GOT3 (cell line): ENCODE results near the gene KCNA3.

ENCODE experiments used
- DNase-seq: peaks from one replicate; lab custom pipeline; 2025; ENCODE audit warnings: mixed read lengths; lab: John Stamatoyannopoulos, UW

Gene KCNA3

DNA sequence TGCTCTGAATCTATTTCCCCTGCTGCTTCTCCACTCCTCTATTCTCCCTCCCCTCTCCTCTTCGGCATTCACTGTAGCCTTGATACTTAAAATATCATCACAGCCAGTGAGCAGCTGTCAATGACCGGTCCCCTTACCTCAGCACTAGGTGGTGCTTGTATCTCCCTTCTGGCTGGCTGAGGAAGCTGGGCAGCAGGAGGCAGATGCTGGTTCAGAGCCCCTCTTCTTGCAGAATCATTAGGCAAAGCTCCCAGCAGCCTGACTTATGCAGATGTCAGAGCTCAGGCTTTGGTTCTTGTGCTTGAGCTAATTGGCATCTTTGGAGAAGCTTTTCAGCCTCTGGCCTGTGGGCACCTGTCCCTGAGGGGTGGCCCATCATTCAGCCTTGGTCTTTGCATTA is 36.7 kb downstream of the KCNA3 start:
- no peak for DNase-seq

DNA sequence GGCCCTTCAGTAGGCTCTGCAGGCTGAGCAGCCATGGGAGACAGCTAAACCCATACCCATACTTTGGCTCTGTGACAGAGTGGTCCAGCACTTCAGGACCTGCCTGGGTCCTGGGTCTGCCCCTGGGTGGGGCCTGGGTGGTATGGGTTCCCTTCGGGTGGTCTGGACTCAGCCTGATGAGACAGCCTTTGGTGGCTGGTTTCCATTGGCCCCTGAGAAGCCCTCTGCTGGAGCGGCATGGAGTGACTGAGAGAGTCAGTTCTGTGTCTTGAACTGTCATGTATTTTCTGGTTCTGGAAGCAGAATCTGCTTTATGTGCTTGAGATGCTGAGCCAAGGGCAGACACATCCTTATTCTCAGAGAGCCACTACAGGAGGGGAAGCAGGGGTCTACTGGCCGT is 37.3 kb downstream of the KCNA3 start:
- no peak for DNase-seq

DNA sequence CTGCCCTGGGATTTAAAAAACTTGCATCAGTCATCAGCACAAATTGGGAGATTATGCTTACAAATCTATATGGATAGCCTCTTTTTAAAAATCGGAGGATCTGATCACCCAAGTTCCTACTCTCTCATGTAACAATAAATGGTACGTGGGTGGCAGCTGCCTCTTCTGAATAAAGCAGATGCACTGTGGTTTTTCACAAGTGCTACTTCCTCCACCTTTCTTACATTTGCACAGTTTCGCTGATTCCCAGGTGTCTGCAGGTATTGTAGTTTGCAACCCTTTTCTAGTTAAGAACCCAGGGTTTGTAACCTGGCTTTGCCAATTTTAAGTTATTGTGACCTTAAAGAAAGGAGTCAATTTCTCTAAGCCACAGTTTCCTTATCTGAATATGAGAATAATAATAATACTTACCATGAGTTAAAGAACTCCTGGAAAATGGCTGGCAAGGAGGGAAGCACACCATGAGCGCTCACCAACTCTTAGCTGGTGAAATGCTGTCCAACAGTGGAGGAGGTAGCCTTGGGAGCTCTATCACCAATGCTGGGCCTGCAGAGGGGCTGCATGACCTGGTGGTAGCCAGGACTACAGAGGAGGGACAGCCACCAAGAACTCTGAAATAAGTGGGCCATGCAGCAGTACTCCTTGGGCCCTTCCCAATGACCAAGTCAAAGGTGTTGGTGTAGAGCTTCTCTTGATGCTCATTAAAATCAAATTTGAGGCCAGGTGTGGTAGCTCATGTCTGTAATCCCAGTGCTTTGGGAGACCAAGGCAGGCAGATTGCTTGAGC is 38.4 kb downstream of the KCNA3 start:
- no peak for DNase-seq

DNA sequence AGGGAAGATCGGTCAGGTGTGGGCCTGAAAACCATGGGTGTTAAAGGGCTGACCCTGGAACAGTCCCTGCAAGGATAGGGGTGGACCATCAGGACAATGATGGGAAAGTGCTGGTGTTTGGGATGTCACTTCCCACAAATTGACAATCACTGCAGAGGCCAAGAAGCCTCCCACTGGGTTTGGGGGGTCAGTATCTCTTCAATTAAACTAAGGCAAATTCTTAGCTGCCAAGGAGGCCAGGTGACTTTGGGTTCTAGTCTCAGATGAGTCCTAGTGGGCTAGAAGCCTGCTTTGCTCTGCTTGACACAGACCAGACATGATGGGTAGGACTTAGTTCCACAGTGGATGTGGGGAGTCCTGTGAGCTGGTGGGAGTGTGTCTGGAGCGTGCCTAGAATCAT is 39.3 kb downstream of the KCNA3 start:
- no peak for DNase-seq

DNA sequence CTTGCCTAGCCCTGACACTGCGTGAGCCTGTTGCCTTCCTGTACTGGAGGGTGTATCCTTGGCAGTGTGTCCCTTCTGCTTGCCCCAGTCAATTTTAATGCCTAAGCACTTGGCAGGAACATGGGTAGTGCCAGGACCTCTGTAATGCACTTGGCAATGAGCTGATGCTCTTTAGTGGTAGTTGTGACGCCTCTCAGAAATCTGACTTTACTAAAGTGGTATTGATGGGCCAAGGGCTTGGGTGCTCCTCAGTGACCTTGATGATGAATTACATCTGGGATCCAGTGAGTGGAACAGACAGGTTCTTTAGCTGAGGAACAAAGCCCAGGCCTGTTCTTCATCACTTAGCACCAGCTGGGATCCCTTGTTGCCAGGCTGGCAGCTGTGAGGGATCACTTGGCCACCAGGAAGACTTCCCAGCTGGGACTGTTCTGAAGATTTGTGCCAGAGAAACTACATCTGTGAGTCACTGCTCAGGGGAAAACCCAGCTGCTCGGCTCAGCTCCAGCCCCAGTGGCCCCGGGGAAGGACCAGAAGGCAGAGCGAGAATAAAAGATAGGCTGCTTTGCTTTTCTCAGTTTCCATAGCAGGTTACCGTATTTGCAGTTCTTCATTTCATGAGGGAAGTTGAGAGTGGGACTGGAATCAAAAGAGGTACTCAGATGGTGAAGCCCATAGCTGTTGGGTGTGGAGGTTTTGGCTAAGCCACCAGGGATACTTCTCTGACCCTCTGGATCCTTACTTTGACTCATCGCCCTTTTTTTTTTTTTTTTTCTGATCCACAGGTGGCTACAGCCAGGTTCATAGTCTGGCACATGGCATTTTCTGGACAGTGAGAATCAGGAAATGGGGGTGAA is 40.1 kb downstream of the KCNA3 start:
- DNase-seq, result peak; percentile 6

DNA sequence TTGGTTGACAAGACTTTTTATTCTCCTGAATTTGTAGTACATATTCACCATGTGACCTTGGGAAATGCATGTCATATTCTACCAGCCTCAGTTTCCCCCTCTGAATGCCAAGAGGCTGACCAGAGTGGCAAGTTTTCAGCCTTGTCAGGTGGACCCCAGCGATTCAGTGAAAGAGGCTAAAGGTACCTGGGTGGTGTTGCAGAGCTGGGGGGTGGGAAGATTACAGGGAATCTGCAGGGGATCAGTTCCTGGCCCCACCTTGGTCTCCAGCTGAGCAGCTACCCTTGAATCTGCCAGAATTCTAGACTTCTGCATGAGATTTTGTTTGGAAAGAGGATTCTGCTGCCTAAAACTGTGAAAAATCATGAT is 40.7 kb downstream of the KCNA3 start:
- no peak for DNase-seq

DNA sequence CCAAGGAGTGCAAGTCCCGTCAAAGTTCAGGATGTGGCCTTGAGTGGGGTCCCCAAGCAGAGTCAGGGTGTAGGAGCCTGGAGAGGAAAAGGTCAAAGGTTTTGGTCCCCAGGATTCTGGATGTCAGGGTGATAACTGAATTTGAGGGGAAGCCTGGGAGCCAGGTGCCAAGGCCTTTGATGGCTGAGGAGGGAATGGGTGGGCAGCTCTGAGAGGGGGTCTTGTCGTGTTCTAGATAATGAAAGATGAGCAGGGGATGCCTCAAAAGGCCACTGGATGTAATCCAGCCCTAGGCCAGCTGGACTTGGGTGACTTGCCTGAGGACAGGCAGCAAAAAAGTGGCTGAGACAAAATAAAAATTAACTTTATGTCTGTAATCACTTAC is 41.1 kb downstream of the KCNA3 start:
- no peak for DNase-seq

DNA sequence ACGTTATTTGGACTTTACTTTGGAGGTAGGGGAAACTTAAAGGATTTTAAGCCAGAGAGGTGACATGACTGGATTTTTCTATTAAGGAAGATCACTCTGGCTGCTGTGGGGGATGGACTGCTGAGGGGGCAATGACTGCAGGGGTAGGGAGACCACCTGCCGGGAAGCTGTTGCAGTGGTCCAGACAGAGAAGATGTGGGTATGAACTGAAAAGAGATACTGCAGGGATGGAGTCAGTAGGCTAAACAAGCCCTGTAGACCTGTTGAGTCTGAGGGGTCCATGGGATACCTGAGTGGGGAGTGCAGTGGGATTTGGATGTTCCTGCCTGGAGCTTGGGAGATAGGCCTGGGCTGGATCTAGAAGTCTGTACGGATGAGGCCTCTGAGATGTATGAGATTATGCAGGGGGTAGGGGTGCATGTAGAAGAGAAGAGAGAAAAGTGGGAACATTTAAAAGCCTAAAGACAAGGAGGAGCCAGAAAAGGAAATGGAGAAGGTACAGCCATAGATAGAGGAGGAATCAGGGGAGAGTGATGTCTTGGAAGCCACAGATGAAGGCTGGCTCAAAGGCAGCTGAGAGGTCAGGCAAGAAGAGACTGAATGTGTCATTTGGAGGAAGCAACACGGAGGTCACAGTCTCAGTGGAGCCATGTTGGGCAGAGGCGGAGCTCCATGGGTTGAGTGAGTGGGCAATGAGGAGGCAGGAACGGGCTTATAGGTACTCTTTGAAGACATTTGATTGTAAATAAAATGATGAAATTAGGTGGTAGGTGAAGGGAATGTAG is 42.7 kb downstream of the KCNA3 start:
- DNase-seq, result no peak

DNA sequence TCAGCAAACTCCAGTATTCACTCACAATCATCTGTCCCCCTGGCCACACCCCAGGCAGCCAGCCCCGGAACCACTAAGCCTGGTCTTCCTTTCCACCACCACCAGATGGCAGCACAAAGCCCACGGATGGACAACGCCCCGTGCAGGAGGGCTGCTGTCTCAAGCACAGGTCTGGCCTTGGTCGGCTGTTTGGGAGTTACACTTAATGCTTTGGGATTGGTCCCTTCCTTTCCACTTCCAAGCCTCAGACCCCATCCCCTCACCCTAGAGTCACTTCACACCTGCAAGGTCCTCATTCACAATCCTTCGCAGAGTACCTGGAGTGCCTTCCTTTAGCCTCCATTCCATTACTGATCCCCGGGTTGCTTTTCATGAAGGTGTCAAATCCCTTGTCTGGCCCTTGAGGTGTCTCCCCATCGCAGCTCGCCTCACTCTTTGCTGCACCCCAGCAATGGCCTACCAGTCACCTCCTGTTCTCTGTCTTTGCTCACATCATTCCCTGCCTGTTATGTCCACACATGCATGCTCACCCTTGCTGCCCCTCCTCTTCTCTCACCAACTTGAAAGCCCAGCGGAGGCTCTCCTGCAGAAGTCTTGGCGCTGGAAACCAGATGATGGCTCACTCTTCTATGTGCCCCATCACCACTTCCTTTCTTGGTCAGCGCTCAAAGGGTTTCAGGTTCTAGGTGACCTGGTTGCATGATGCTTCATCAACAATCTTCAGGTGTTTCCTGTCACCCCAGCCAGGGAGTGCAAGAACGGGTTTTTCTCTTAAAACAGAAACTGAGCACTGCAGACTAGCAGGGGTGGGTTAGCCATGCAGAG is 43.7 kb downstream of the KCNA3 start:
- DNase-seq, result peak; percentile 7

DNA sequence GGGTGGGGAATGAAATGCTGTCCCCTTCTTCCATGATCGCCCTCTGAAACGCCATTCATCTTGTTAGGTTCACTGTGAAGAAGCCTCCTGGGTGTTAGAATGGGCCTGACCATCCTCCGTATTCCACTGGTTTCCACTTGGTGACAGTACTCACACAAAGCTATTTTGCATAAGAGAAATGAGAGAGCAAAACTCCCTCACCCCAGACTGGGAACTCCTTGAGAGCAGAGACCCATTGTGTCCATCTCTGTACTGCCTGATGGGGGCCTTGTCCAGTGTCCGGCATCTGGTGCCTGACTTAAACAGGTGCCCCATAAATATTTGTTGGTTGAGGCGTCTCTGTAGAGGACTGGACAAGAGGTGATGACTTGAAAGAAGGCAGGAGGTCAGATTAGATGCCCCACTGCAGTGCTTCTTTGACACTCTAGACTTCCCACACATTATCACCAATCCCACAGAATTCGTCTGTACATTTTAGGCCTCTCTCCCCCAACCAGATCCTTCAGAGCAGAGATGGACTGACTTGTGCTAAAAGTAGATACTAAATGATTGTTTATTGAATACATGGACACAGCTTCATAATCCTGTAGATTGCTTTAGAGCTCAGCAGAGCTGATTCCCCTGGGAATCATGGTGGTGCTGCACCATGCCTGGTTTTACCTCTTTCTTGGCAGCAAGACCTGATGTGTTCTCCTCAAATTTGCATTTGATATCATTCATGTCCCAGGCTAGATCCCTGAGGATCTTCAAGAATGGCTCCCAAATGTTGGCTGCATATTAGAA is 46.2 kb downstream of the KCNA3 start:
- DNase-seq, result no peak

DNA sequence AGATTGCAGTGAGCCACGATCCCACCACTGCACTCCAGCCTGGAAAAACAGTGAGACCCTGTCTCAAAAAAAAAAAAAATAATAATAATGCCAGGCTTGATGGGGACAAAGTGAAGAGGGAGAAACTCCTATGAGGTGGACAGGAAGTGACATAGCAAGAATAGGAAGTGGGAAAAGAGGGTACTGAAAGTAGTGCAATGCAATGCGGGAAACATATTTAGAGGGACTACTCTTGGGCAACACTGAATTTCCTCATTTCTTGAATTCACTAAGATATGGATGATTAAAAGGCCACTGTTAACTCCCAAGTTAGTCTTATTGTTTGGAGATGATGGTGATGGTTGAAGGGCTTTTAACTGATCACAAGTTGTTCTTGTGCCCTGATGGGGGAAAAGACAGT is 47.0 kb downstream of the KCNA3 start:
- DNase-seq, result no peak

DNA sequence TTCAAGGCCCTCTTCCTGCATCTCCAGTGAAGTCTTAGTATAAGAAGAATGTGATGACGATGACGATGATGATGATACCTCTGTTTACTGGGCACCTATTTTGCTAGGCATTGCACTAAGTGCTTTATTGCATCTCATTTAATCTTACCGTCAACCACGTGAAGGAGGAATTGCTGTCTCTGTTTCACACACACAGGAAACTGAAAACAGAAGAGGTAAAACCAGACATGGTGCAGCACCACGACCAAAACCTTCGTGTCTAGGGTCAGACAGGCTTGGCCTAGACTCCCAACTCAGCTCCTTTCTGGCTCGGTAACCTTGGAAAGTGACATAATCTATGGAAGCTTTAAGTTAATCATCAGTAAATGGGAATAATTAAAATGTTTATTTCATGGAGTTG is 47.9 kb downstream of the KCNA3 start:
- DNase-seq, result no peak
